ENCODE measurements around the gene N4BP3. TPM values are rescaled to one million over a fixed set of nuclear protein-coding genes. Genes with fewer than 3 reads are reported as not detected.

The N4BP3 gene
- total RNA-seq, 2 experiments from 2014 or later: 3.2 TPM

GRCh38 chr5:178106086-178106485 is 7.2 kb upstream of the N4BP3 start:
- CTCF ChIA-PET: interaction anchor here (1.2 to 1.6 kb wide), 2 partner anchors 15 to 31 kb away, joined by 4 to 5 read pairs; no protein-coding TSS in a partner anchor
- Mint-ChIP-seq H3K9me3 (no peaks in the 10 kb centered on the region), H3K27me3 (no peaks in the 10 kb centered on the region), H3K36me3 (no peaks in the 10 kb centered on the region), H3K4me3 (no peak overlapping the region), H3K4me1 (ENCODE audit: low read depth) (no peaks in the 10 kb centered on the region), H3K27ac (no peak overlapping the region)
- intact Hi-C loops (cut with micrococcal nuclease): no loop called here
- DNase-seq: no peak
- POLR2A ChIA-PET: interaction anchor here (0.6 kb wide), 1 partner anchor 647 kb away, joined by 3 read pairs; no protein-coding TSS in a partner anchor

- CTCF ChIA-PET: interaction anchor here (1.0 to 1.8 kb wide), 4 partner anchors 14 to 40 kb away, joined by 4 to 7 read pairs (median 4); no protein-coding TSS in a partner anchor
- POLR2A ChIA-PET: interaction anchor here (0.6 kb wide), 1 partner anchor 647 kb away, joined by 3 read pairs; no protein-coding TSS in a partner anchor
- Mint-ChIP-seq H3K27me3 (no peaks in the 10 kb centered on the region), H3K4me3 (no peak overlapping the region), H3K36me3 (no peaks in the 10 kb centered on the region), H3K9me3 (no peaks in the 10 kb centered on the region), H3K4me1 (ENCODE audit: low read depth) (no peaks in the 10 kb centered on the region), H3K27ac (no peak overlapping the region)
- intact Hi-C loops (cut with micrococcal nuclease): no loop called here
- DNase-seq: no peak
These were observed 6.6 kb upstream of the N4BP3 start for GRCh38 chr5:178106556-178107239.

- ChIA-PET CTCF (interaction anchor here (1.1 to 1.8 kb wide), 2 partner anchors 13 to 31 kb away, joined by 5 to 7 read pairs; no protein-coding TSS in a partner anchor), POLR2A (no interaction called here)
- Mint-ChIP-seq H3K9me3 (peaks cover 3% of the 10 kb centered on the region), H3K36me3 (no peaks in the 10 kb centered on the region), H3K4me3 (no peak overlapping the region), H3K27ac (no peak overlapping the region), H3K27me3 (no peaks in the 10 kb centered on the region), H3K4me1 (ENCODE audit: low read depth) (peaks cover 2% of the 10 kb centered on the region)
- intact Hi-C loops (cut with micrococcal nuclease): no loop called here
- DNase-seq: no peak
These were observed 5.5 kb upstream of the N4BP3 start for GRCh38 chr5:178107756-178108310.

GRCh38 chr5:178108446-178108845 is 4.9 kb upstream of the N4BP3 start:
- Mint-ChIP-seq H3K27ac (no peak overlapping the region), H3K36me3 (no peaks in the 10 kb centered on the region), H3K4me3 (no peak overlapping the region), H3K4me1 (ENCODE audit: low read depth) (peaks cover 4% of the 10 kb centered on the region), H3K27me3 (no peaks in the 10 kb centered on the region), H3K9me3 (peaks cover 4% of the 10 kb centered on the region)
- ChIA-PET CTCF (interaction anchor here (1.1 to 1.8 kb wide), 2 partner anchors 12 to 32 kb away, joined by 5 to 7 read pairs; no protein-coding TSS in a partner anchor), POLR2A (no interaction called here)
- no peak for DNase-seq
- intact Hi-C loops (cut with micrococcal nuclease): no loop called here

GRCh38 chr5:178108966-178109365 is 4.4 kb upstream of the N4BP3 start:
- POLR2A ChIA-PET: no interaction called here
- no peaks in the 10 kb centered on the region for H3K27me3 Mint-ChIP-seq
- intact Hi-C loops (cut with micrococcal nuclease): no loop called here
- CTCF ChIA-PET: no interaction called here
- DNase-seq: no peak
- H3K4me1 Mint-ChIP-seq (ENCODE audit: low read depth): peaks cover 4% of the 10 kb centered on the region
- H3K4me3 Mint-ChIP-seq: no peak overlapping the region
- H3K9me3 Mint-ChIP-seq: peaks cover 4% of the 10 kb centered on the region
- H3K36me3 Mint-ChIP-seq: no peaks in the 10 kb centered on the region
- H3K27ac Mint-ChIP-seq: no peak overlapping the region

GRCh38 chr5:178110511-178110910 is 2.8 kb upstream of the N4BP3 start:
- DNase-seq: no peak
- ChIA-PET CTCF (interaction anchor here (1.4 to 1.6 kb wide), 2 partner anchors 10 to 35 kb away, joined by 4 to 8 read pairs; no protein-coding TSS in a partner anchor), POLR2A (no interaction called here)
- no peak overlapping the region for H3K4me3 Mint-ChIP-seq
- H3K9me3 Mint-ChIP-seq: peaks cover 4% of the 10 kb centered on the region
- no peaks in the 10 kb centered on the region for H3K36me3 Mint-ChIP-seq
- intact Hi-C loops (cut with micrococcal nuclease): no loop called here
- H3K27me3 Mint-ChIP-seq: peaks cover 3% of the 10 kb centered on the region
- H3K27ac Mint-ChIP-seq: no peak overlapping the region
- H3K4me1 Mint-ChIP-seq (ENCODE audit: low read depth): peaks cover 18% of the 10 kb centered on the region

GRCh38 chr5:178111925-178112324 is 1.4 kb upstream of the N4BP3 start:
- peaks cover 4% of the 10 kb centered on the region for H3K9me3 Mint-ChIP-seq
- peaks cover under 1% of the 10 kb centered on the region for H3K36me3 Mint-ChIP-seq
- no peak for DNase-seq
- ChIA-PET POLR2A (no interaction called here), CTCF (no interaction called here)
- intact Hi-C loops (cut with micrococcal nuclease): no loop called here
- no peak overlapping the region for H3K4me3 Mint-ChIP-seq
- peaks cover 3% of the 10 kb centered on the region for H3K27me3 Mint-ChIP-seq
- H3K4me1 Mint-ChIP-seq (ENCODE audit: low read depth): peaks cover 30% of the 10 kb centered on the region
- H3K27ac Mint-ChIP-seq: no peak overlapping the region

GRCh38 chr5:178112545-178112944 is 787 bp upstream of the N4BP3 start:
- Mint-ChIP-seq H3K36me3 (peaks cover 2% of the 10 kb centered on the region), H3K27me3 (peaks cover 3% of the 10 kb centered on the region), H3K9me3 (peaks cover 4% of the 10 kb centered on the region), H3K27ac (no peak overlapping the region), H3K4me1 (ENCODE audit: low read depth) (peaks cover 34% of the 10 kb centered on the region), H3K4me3 (peak overlapping the region; percentile 68)
- ChIA-PET POLR2A (no interaction called here), CTCF (interaction anchor here (0.8 kb wide), 1 partner anchor 1295 kb away, joined by 3 read pairs; no protein-coding TSS in a partner anchor)
- DNase-seq: no peak
- intact Hi-C loops (cut with micrococcal nuclease): no loop called here

- peaks cover 34% of the 10 kb centered on the region for H3K4me1 Mint-ChIP-seq (ENCODE audit: low read depth)
- H3K4me3 Mint-ChIP-seq: peak overlapping the region; percentile 89
- H3K36me3 Mint-ChIP-seq: peaks cover 2% of the 10 kb centered on the region
- peak; percentile 30 for DNase-seq
- H3K27ac Mint-ChIP-seq: no peak overlapping the region
- peaks cover 3% of the 10 kb centered on the region for H3K27me3 Mint-ChIP-seq
- CTCF ChIA-PET: no interaction called here
- peaks cover 4% of the 10 kb centered on the region for H3K9me3 Mint-ChIP-seq
- POLR2A ChIA-PET: interaction anchor here (0.6 to 0.7 kb wide), 2 partner anchors 17 to 93 kb away, joined by 3 read pairs; partner anchors contain the start of gene RMND5B
- intact Hi-C loops (cut with micrococcal nuclease): no loop called here
These were observed 551 bp downstream of the N4BP3 start for GRCh38 chr5:178113841-178114324.

- Mint-ChIP-seq H3K4me3 (peak overlapping the region; percentile 89), H3K9me3 (peaks cover 4% of the 10 kb centered on the region), H3K36me3 (peaks cover 2% of the 10 kb centered on the region), H3K27ac (no peak overlapping the region), H3K4me1 (ENCODE audit: low read depth) (peaks cover 34% of the 10 kb centered on the region), H3K27me3 (peaks cover 3% of the 10 kb centered on the region)
- ChIA-PET POLR2A (interaction anchor here (0.6 kb wide), 1 partner anchor 93 kb away, joined by 3 read pairs; no protein-coding TSS in a partner anchor), CTCF (no interaction called here)
- peak; percentile 54 for DNase-seq
- intact Hi-C loops (cut with micrococcal nuclease): no loop called here
These were observed 1.2 kb downstream of the N4BP3 start for GRCh38 chr5:178114325-178115135.

- intact Hi-C loops (cut with micrococcal nuclease): no loop called here
- H3K27ac Mint-ChIP-seq: no peak overlapping the region
- H3K36me3 Mint-ChIP-seq: peaks cover 2% of the 10 kb centered on the region
- H3K4me3 Mint-ChIP-seq: peak overlapping the region; percentile 89
- H3K9me3 Mint-ChIP-seq: peaks cover 4% of the 10 kb centered on the region
- peaks cover 3% of the 10 kb centered on the region for H3K27me3 Mint-ChIP-seq
- DNase-seq: no peak
- CTCF ChIA-PET: no interaction called here
- POLR2A ChIA-PET: no interaction called here
- H3K4me1 Mint-ChIP-seq (ENCODE audit: low read depth): peaks cover 34% of the 10 kb centered on the region
These were observed 1.9 kb downstream of the N4BP3 start for GRCh38 chr5:178115136-178115813.

Measured in activated CD4-positive, alpha-beta memory T cell treated with anti-CD3 and anti-CD28 coated beads for 36 hours (primary cell).